Keratinocyte (primary cell): ENCODE data around the gene KLC1.

Experiments used
- CTCF ChIP-seq, 3 experiments: IDR thresholded peaks in 1 of 3; conservative IDR thresholded peaks in 1 of 3; optimal IDR thresholded peaks in 1 of 3; 2 replicates in 2 of 3; 3 replicates in 1 of 3; pipeline versions ENCODE3 to v1.5.1; 2011; ENCODE audit warnings: low read length in 3 of 3, mild to moderate bottlenecking in 3 of 3, moderate library complexity in 2 of 3, control low read depth in 1 of 3, inconsistent platforms in 1 of 3; ENCODE audit not compliant: insufficient read depth in 2 of 3; ENCODE audit errors: extremely low read depth in 1 of 3
- EZH2 ChIP-seq: IDR thresholded peaks from one replicate; pipeline ENCODE4 v1.6.1; 2012; ENCODE audit warnings: inconsistent platforms, mild to moderate bottlenecking, low read length, moderate library complexity

- no peak for TF ChIP-seq CTCF (optimal IDR thresholded peaks at IDR 0.05 in 1 of 3, IDR thresholded peaks at IDR 0.05 in 1 of 3, conservative IDR thresholded peaks at IDR 0.05 in 1 of 3; ENCODE audit: extremely low read depth in 1 of 3, insufficient read depth in 2 of 3, low read length in 3 of 3)
- no peak for TF ChIP-seq EZH2
These were observed 5.0 kb upstream of the KLC1 start for GRCh38 chr14:103623883-103624482.
